ENCODE measurements around the gene TSPAN3.

The TSPAN3 gene

DNA sequence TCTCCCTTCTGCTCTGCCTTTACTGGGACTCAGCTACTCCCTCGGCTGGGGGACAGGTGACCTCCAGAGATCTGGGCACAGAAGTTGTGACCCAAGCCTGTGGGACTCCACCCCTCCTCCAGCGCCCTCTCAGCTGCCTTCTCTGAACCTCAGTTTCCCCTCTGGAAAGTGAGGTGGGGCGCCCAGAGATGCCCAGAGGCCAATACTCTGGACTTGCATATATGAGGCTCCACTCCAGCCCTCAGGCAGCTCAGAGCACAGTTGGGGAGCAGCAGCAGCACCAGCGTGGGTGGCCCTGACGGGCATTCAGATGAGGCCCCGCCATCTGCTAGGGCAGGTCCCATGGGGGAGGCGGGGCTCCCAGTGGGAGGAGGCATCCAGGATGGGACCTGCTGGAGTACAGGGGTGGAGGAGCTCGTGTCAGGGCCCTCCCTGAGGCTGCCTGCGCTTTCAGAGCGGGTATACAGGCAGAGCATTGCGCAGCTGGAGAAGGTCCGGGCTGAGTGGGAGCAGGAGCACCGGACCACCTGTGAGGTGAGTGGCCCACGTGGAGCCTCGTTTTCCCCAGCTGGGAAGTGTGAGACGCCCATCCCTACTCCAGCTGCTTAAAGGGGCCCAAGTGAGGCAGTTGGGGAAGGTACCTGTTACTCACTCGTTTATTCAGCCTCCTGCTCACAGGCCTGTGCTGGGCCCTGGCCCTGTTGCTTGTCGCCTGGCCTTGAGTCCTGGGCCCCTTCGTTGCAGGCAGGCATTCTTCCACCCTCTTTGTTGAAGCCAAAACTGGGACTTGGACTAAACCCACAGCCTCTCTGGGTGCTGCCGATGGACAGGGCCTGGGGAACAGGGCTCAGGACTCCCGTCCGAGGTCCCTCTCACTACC is 40.6 kb downstream of the TSPAN3 start:
- DNase-seq (ENCODE audit: extremely low spot score): no peak

DNA sequence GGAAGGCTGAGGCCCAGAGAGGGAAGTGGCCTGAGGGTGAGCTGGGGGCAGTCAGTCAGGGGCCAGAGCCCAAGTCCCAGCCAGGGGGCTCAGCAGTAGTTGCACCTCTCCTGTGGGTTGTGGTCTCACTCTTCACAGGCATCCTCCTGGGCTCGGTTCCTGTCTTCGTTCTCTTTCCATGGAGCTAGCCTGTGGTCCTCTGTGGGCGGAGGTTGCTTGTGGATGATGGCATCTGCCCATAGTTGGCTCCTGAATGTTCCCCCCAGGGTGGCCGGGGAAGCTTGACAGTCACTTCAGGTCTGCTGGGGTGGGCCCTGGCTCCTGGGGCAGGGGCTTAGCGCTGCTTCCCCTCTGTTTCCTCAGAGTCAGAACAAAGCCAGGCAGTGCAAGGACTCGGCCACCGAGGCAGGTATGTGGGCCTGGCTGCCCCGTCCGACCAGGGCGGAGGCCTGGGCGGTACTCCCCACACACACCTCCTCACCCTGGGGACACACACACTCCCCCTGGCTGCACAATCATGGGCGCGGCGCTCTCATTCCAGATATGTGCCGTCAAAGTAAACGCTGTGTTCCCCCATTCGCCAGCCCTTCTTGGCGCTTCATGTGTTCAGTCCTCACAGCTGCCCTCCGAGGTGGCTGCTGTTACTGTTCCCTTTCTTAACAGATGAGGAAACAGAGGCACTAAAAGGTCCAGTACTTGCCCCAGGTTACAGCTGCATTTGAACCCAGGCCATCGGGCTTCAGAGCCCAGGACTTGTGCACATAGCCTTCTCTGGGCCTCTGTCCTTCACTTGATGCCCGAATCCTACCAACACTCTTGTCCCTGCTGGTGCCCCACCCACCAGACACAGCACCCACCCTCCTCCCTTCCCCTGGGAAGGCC is 41.5 kb downstream of the TSPAN3 start:
- POLR2A ChIA-PET: no interaction called here
- no peak for TF ChIP-seq FOXM1 (IDR thresholded peaks at IDR 0.05; ENCODE audit: borderline replicate concordance)
- no peak for TF ChIP-seq HDGF (IDR thresholded peaks at IDR 0.05; ENCODE audit: borderline replicate concordance)
- TF ChIP-seq PKNOX1 (IDR thresholded peaks at IDR 0.05): no peak
- no peak for TF ChIP-seq SP1 (IDR thresholded peaks at IDR 0.05)
- no peak for TF ChIP-seq FOXK2 (IDR thresholded peaks at IDR 0.05)
- no peak for TF ChIP-seq ELF4 (IDR thresholded peaks at IDR 0.05)
- TF ChIP-seq L3MBTL2 (conservative IDR thresholded peaks at IDR 0.05): no peak
- TF ChIP-seq LEF1 (IDR thresholded peaks at IDR 0.05; ENCODE audit: borderline replicate concordance): no peak
- no peak for TF ChIP-seq BHLHE40 (IDR thresholded peaks at IDR 0.05; ENCODE audit: borderline replicate concordance)
- TF ChIP-seq ZNF384 (IDR thresholded peaks at IDR 0.05): no peak
- CTCF ChIA-PET: interaction anchor here (0.5 kb wide), 1 partner anchor 1410 kb away, joined by 3 read pairs; no protein-coding TSS in a partner anchor
- no peak for DNase-seq (ENCODE audit: extremely low spot score)

More for the DNA sequence above, 40.6 kb downstream of the TSPAN3 start:
- ChIA-PET POLR2A (no interaction called here), CTCF (interaction anchor here (1.0 kb wide), 1 partner anchor 513 kb away, joined by 3 read pairs; no protein-coding TSS in a partner anchor)
- TF ChIP-seq TARDBP (IDR thresholded peaks at IDR 0.05): no peak
- TF ChIP-seq ZNF384 (IDR thresholded peaks at IDR 0.05): no peak
- TF ChIP-seq CTBP1 (IDR thresholded peaks at IDR 0.05; ENCODE audit: borderline replicate concordance): no peak
- TF ChIP-seq SUZ12 (IDR thresholded peaks at IDR 0.05): no peak
- TF ChIP-seq ARNT (IDR thresholded peaks at IDR 0.05): no peak
- TF ChIP-seq L3MBTL2 (conservative IDR thresholded peaks at IDR 0.05): no peak
- TF ChIP-seq SP1 (IDR thresholded peaks at IDR 0.05): no peak
- TF ChIP-seq PKNOX1 (IDR thresholded peaks at IDR 0.05): no peak
- no peak for TF ChIP-seq FOXA1 (IDR thresholded peaks at IDR 0.05)
- no peak for TF ChIP-seq FOXM1 (IDR thresholded peaks at IDR 0.05; ENCODE audit: borderline replicate concordance)
- no peak for TF ChIP-seq FOXK2 (IDR thresholded peaks at IDR 0.05)
- TF ChIP-seq LEF1 (IDR thresholded peaks at IDR 0.05; ENCODE audit: borderline replicate concordance): no peak
- TF ChIP-seq BHLHE40 (IDR thresholded peaks at IDR 0.05; ENCODE audit: borderline replicate concordance): no peak
- TF ChIP-seq ELF4 (IDR thresholded peaks at IDR 0.05): no peak
- TF ChIP-seq HDGF (IDR thresholded peaks at IDR 0.05; ENCODE audit: borderline replicate concordance): no peak

GRCh38 chr15:77028451-77029165 is 42.3 kb downstream of the TSPAN3 start:
- no peak for DNase-seq (ENCODE audit: extremely low spot score)
- CTCF ChIA-PET: no interaction called here

DNA sequence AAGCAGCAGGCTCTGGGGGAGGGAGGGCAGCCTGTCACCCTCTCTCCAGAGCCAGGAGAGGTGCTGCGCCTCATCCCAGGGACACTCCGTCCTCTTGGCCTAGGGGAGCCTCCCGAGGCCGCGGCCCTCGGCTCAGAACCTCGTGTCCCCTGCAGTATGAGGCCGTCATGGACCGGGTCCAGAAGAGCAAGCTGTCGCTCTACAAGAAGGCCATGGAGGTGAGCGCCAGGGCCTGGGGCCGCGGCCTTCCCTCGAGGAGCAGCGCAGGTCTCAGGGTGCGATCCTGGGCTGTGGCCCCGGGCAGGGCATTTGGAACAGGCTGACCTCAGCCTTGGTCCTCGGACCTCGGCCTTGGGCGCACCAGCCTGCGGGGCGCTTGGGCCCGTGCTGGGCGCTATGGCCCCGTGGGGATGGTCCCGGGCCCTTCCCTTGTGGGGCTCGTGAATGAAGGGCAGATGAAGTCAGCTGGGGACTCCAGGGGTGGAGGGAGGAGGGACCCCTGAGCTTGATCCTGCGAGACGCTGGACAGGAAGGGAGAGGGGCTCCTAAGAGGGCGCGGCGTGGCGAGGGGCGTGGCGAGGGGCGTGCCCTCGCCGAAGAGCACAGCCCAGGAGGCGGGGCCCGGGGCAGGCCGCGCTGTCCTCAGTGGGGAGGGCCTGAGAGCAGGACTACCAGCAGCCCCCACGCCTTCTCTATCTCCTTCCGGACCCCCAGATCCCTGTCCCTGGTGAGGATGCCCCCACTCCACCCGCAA is 43.0 kb downstream of the TSPAN3 start:
- DNase-seq (ENCODE audit: extremely low spot score): no peak
- ChIA-PET CTCF (no interaction called here), POLR2A (no interaction called here)
- no peak for TF ChIP-seq CTBP1 (IDR thresholded peaks at IDR 0.05; ENCODE audit: borderline replicate concordance)
- no peak for TF ChIP-seq ZNF384 (IDR thresholded peaks at IDR 0.05)
- TF ChIP-seq SP1 (IDR thresholded peaks at IDR 0.05): no peak
- no peak for TF ChIP-seq L3MBTL2 (conservative IDR thresholded peaks at IDR 0.05)

More at GRCh38 chr15:77028451-77029165, 42.3 kb downstream of the TSPAN3 start:
- POLR2A ChIA-PET: no interaction called here
- no peak for TF ChIP-seq ZNF384 (IDR thresholded peaks at IDR 0.05)
- TF ChIP-seq FOXA1 (IDR thresholded peaks at IDR 0.05): no peak
- TF ChIP-seq NFRKB (IDR thresholded peaks at IDR 0.05): no peak
- no peak for TF ChIP-seq SUZ12 (IDR thresholded peaks at IDR 0.05)
- no peak for TF ChIP-seq SP1 (IDR thresholded peaks at IDR 0.05)
- no peak for TF ChIP-seq HDGF (IDR thresholded peaks at IDR 0.05; ENCODE audit: borderline replicate concordance)
- TF ChIP-seq CTBP1 (IDR thresholded peaks at IDR 0.05; ENCODE audit: borderline replicate concordance): no peak
- TF ChIP-seq ELF4 (IDR thresholded peaks at IDR 0.05): no peak
- TF ChIP-seq FOXK2 (IDR thresholded peaks at IDR 0.05): no peak
- no peak for TF ChIP-seq L3MBTL2 (conservative IDR thresholded peaks at IDR 0.05)
- no peak for TF ChIP-seq TARDBP (IDR thresholded peaks at IDR 0.05)
- TF ChIP-seq LEF1 (IDR thresholded peaks at IDR 0.05; ENCODE audit: borderline replicate concordance): no peak

- ChIA-PET POLR2A (interaction anchor here (1.4 kb wide), 1 partner anchor 44 kb away, joined by 3 read pairs; the partner anchor contains the start of gene TSPAN3), CTCF (interaction anchor here (1.7 kb wide), 1 partner anchor 8 kb away, joined by 5 read pairs; no protein-coding TSS in a partner anchor)
- DNase-seq (ENCODE audit: extremely low spot score): no peak
- TF ChIP-seq ELF4 (IDR thresholded peaks at IDR 0.05) (no peak), FOXM1 (IDR thresholded peaks at IDR 0.05; ENCODE audit: borderline replicate concordance) (no peak), FOXA1 (IDR thresholded peaks at IDR 0.05) (no peak), NFRKB (IDR thresholded peaks at IDR 0.05) (no peak), TARDBP (IDR thresholded peaks at IDR 0.05) (no peak), BHLHE40 (IDR thresholded peaks at IDR 0.05; ENCODE audit: borderline replicate concordance) (no peak), ZNF384 (IDR thresholded peaks at IDR 0.05) (no peak), HDGF (IDR thresholded peaks at IDR 0.05; ENCODE audit: borderline replicate concordance) (no peak), SUZ12 (IDR thresholded peaks at IDR 0.05) (no peak)
Measured at GRCh38 chr15:77027111-77027696, 43.7 kb downstream of the TSPAN3 start.
